Breast epithelium (tissue), 3 donors: ENCODE results near the gene TGM2.

Experiments
- POLR2A ChIP-seq: fragments of 450-650 bp; IDR thresholded peaks from one replicate; pipeline ENCODE4 v1.6.1; 2016; ENCODE audit warnings: antibody characterized with exemption, mild to moderate bottlenecking, moderate library complexity
- POLR2AphosphoS5 ChIP-seq, 3 donors: sonication (generic); formaldehyde crosslinking; IDR thresholded peaks; one replicate each; pipeline ENCODE4 v1.6.1; 2017; ENCODE audit warnings: antibody characterized with exemption in 3 of 3
- TF ChIP-seq, protein P1 (sequence below), 3 donors: fragments of 450-650 bp; IDR thresholded peaks; one replicate each; pipeline ENCODE4 v1.5.1; 2016 to 2017; ENCODE audit warnings: antibody characterized with exemption in 3 of 3, mild to moderate bottlenecking in 3 of 3, moderate library complexity in 3 of 3

DNA sequence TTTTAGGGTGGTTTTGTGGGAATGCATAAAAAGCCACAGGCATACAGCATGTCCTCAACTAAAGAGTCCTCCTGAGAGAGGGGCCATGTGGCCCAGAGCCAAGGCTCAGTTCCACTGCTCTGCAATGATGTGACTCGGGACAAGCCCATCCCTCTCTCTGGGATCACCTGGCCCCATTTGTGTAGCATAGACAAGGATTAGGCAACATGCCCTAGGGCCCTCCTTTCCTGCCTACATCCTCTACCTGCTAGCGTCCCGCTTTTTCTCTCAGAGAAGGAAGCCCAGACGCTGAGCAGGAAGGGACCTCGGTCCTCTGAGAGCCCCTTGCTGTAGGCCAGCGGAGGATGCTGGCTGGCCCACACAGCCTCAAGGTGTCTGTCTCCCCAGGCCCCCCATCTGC lies 8.8 kb downstream of the TGM2 start:
- TF ChIP-seq POLR2A (no peak), POLR2AphosphoS5 (IDR thresholded peaks at IDR 0.05) (no peak)
- TF ChIP-seq, protein P1, sequence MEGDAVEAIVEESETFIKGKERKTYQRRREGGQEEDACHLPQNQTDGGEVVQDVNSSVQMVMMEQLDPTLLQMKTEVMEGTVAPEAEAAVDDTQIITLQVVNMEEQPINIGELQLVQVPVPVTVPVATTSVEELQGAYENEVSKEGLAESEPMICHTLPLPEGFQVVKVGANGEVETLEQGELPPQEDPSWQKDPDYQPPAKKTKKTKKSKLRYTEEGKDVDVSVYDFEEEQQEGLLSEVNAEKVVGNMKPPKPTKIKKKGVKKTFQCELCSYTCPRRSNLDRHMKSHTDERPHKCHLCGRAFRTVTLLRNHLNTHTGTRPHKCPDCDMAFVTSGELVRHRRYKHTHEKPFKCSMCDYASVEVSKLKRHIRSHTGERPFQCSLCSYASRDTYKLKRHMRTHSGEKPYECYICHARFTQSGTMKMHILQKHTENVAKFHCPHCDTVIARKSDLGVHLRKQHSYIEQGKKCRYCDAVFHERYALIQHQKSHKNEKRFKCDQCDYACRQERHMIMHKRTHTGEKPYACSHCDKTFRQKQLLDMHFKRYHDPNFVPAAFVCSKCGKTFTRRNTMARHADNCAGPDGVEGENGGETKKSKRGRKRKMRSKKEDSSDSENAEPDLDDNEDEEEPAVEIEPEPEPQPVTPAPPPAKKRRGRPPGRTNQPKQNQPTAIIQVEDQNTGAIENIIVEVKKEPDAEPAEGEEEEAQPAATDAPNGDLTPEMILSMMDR (IDR thresholded peaks at IDR 0.05): no peak
